GM18507 (cell line): ENCODE results near the gene CALD1.

ENCODE experiments used
- DNase-seq: peaks from one replicate; pipeline ENCODE4 v3.0.0; 2011; ENCODE audit warnings: low read depth; ENCODE audit not compliant: insufficient read length; ENCODE audit errors: extremely low spot score
- FAIRE-seq: peaks from 2 replicates; lab custom pipeline; 2011; peaks lifted over from hg19 to GRCh38; lab: Jason Lieb, UNC

Gene CALD1

GRCh38 chr7:134882481-134882880 lies 103.0 kb downstream of the CALD1 start:
- DNase-seq = no peak
- FAIRE-seq = no peak

- no peak for DNase-seq
- FAIRE-seq = no peak
Measured at GRCh38 chr7:134885967-134886352, 106.5 kb downstream of the CALD1 start.

- FAIRE-seq = no peak
Measured at GRCh38 chr7:134886353-134887057, 107.1 kb downstream of the CALD1 start.

GRCh38 chr7:134887523-134887922 lies 108.1 kb downstream of the CALD1 start:
- FAIRE-seq (no peak), DNase-seq (no peak)

More at GRCh38 chr7:134886353-134887057, 107.1 kb downstream of the CALD1 start:
- DNase-seq = no peak

GRCh38 chr7:134888141-134888740 lies 108.8 kb downstream of the CALD1 start:
- no peak for FAIRE-seq
- no peak for DNase-seq

- FAIRE-seq (no peak), DNase-seq (no peak)
Measured at GRCh38 chr7:134890246-134891240, 111.1 kb downstream of the CALD1 start.

- FAIRE-seq = no peak
- DNase-seq = no peak
Measured at GRCh38 chr7:134891262-134891695, 111.8 kb downstream of the CALD1 start.

- DNase-seq = no peak
- FAIRE-seq = no peak
Measured at GRCh38 chr7:134891696-134892678, 112.6 kb downstream of the CALD1 start.

- DNase-seq (no peak), FAIRE-seq (no peak)
Measured at GRCh38 chr7:134892963-134893362, 113.5 kb downstream of the CALD1 start.

- FAIRE-seq (no peak), DNase-seq (no peak)
Measured at GRCh38 chr7:134893920-134894319, 114.5 kb downstream of the CALD1 start.

- DNase-seq (no peak), FAIRE-seq (no peak)
Measured at GRCh38 chr7:134894928-134895327, 115.5 kb downstream of the CALD1 start.

- DNase-seq = no peak
- no peak for FAIRE-seq
Measured at GRCh38 chr7:134896073-134896472, 116.6 kb downstream of the CALD1 start.

- FAIRE-seq = no peak
- DNase-seq = no peak
Measured at GRCh38 chr7:134897936-134898335, 118.5 kb downstream of the CALD1 start.

GRCh38 chr7:134899729-134900128 lies 120.3 kb downstream of the CALD1 start:
- FAIRE-seq = no peak
- no peak for DNase-seq

GRCh38 chr7:134900166-134900982 lies 120.9 kb downstream of the CALD1 start:
- DNase-seq = no peak
- peak; percentile 60 for FAIRE-seq

GRCh38 chr7:134901389-134902020 lies 122.1 kb downstream of the CALD1 start:
- DNase-seq (no peak), FAIRE-seq (no peak)

- FAIRE-seq (no peak), DNase-seq (no peak)
Measured at GRCh38 chr7:134902058-134902457, 122.6 kb downstream of the CALD1 start.
